ENCODE measurements around the gene DLG2. TPM values are rescaled to one million over a fixed set of nuclear protein-coding genes. Genes with fewer than 3 reads are reported as not detected.
"Not testable (repeated sequence)": the region's sequence is repeated elsewhere in the genome, so short reads cannot be mapped to it uniquely, and the experiment has no call there.

Gene DLG2
- polyA plus RNA-seq (ENCODE audit: insufficient read length in 4 of 4), result 10 to 100 TPM; 12.8 to 14.2 (median 13.7) TPM

- DNase-seq (ENCODE audit: low read depth in 4 of 4, low spot score in 3 of 4), result peak in 3 of 4 donors; percentile 23 to 32 (median 25)
These were observed at the start of gene DLG2 for GRCh38 chr11:85627332-85627997. Gene DLG2 (minus strand): TSS chr11:85627344.

- no peak for DNase-seq (ENCODE audit: low read depth in 4 of 4, low spot score in 3 of 4)
These were observed 46.2 kb upstream of the DLG2 start for GRCh38 chr11:85673393-85673792.

GRCh38 chr11:85672105-85672902, 45.2 kb upstream of the DLG2 start:
- DNase-seq (ENCODE audit: low read depth in 4 of 4, low spot score in 3 of 4), result no peak

- DNase-seq (ENCODE audit: low read depth in 4 of 4, low spot score in 3 of 4), result not testable (repeated sequence)
These were observed 44.0 kb upstream of the DLG2 start for GRCh38 chr11:85670949-85671663.

- no peak for DNase-seq (ENCODE audit: low read depth in 4 of 4, low spot score in 3 of 4)
These were observed 41.0 kb upstream of the DLG2 start for GRCh38 chr11:85668157-85668556.

- no peak for DNase-seq (ENCODE audit: low read depth in 4 of 4, low spot score in 3 of 4)
These were observed 39.5 kb upstream of the DLG2 start for GRCh38 chr11:85666687-85667086.

GRCh38 chr11:85665733-85666132, 38.6 kb upstream of the DLG2 start:
- DNase-seq (ENCODE audit: low read depth in 4 of 4, low spot score in 3 of 4), result no peak

GRCh38 chr11:85664615-85665481, 37.7 kb upstream of the DLG2 start, which contains the start of gene CREBZF:
Gene CREBZF (minus strand): TSS chr11:85665129. CDS start chr11:85664875, 254 bp downstream.
- DNase-seq (ENCODE audit: low read depth in 4 of 4, low spot score in 3 of 4), result peak; percentile 92 to 94 (median 93)

- peak in 2 of 4 donors; percentile 58 to 63 for DNase-seq (ENCODE audit: low read depth in 4 of 4, low spot score in 3 of 4)
These were observed 36.8 kb upstream of the DLG2 start for GRCh38 chr11:85663753-85664614.

- no peak for DNase-seq (ENCODE audit: low read depth in 4 of 4, low spot score in 3 of 4)
These were observed 36.1 kb upstream of the DLG2 start for GRCh38 chr11:85663080-85663752.

- no peak for DNase-seq (ENCODE audit: low read depth in 4 of 4, low spot score in 3 of 4)
These were observed 35.0 kb upstream of the DLG2 start for GRCh38 chr11:85661972-85662664.

- no peak for DNase-seq (ENCODE audit: low read depth in 4 of 4, low spot score in 3 of 4)
These were observed 31.0 kb upstream of the DLG2 start for GRCh38 chr11:85658180-85658579.

GRCh38 chr11:85656777-85657176, 29.6 kb upstream of the DLG2 start:
- no peak for DNase-seq (ENCODE audit: low read depth in 4 of 4, low spot score in 3 of 4)

- not testable (repeated sequence) for DNase-seq (ENCODE audit: low read depth in 4 of 4, low spot score in 3 of 4)
These were observed 27.2 kb upstream of the DLG2 start for GRCh38 chr11:85654343-85654742.

- DNase-seq (ENCODE audit: low read depth in 4 of 4, low spot score in 3 of 4), result no peak
These were observed 25.8 kb upstream of the DLG2 start for GRCh38 chr11:85652786-85653447.

- DNase-seq (ENCODE audit: low read depth in 4 of 4, low spot score in 3 of 4), result no peak
These were observed 24.0 kb upstream of the DLG2 start for GRCh38 chr11:85651118-85651517.

- DNase-seq (ENCODE audit: low read depth in 4 of 4, low spot score in 3 of 4), result peak; percentile 74 to 80 (median 76)
These were observed 20.6 kb upstream of the DLG2 start, which contains the start of gene TMEM126A for GRCh38 chr11:85647604-85648299. Gene TMEM126A (plus strand): TSS chr11:85647967. CDS start chr11:85650256, 2,289 bp downstream.

Measured in right renal pelvis (tissue), 4 donors.